ENCODE results near the gene ERCC6L.

DNA sequence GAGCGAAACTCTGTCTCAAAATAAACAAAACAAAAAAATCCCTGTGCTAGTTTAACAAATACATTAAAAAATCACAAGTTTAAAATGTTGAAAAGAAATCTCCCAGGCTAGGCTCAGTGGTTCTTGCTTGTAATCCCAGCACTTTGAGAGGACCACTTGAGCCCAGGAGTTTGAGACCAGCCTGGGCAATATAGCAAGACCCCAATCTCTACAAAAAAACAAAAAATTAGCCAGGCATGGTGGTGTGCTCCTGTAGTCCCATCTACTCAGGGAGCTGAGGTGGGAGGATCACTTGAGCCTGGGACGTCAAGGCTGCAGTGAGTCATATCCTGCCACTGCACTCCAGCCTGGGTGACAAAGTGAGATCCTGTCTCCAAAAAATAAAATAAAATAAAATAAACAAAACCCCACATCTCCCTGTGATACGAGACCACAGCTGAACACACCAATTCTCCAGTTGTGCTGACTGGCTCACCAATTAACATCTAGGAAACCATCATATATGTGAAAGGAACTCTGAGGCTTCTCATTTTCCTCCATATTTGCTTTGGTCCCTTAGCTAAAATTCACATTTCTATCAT lies 30.9 kb upstream of the ERCC6L start:
- TF ChIP-seq KDM5B (CRISPR knock-in tag; IDR thresholded peaks at IDR 0.05; ENCODE audit: borderline replicate concordance) (no peak), KDM4B (CRISPR knock-in tag; IDR thresholded peaks at IDR 0.05) (no peak)

All from HepG2 (cell line).